Caco-2 (cell line): ENCODE data around the gene MYADML2. TPM values are rescaled to one million over a fixed set of nuclear protein-coding genes. Genes with fewer than 3 reads are reported as not detected.

Source experiments
- BruUV-seq: library from RNA; stranded (reverse); fragments of 400-500 nt; replicated peaks from 2 replicates; lab custom pipeline; 2021; lab: Mats Ljungman, UMichigan
- CTCF ChIA-PET: fragments of 300-600 bp; sonication (Branson Sonifier 250); formaldehyde crosslinking; loops from one replicate; lab custom pipeline; 2022; ENCODE audit warnings: antibody characterized with exemption; lab: Charles Lee
- POLR2A ChIA-PET: fragments of 300-600 bp; sonication (Branson Sonifier 250); formaldehyde crosslinking; loops from one replicate; lab custom pipeline; 2022; ENCODE audit warnings: antibody characterized with exemption; lab: Charles Lee
- DNase-seq, 2 experiments: peaks; one replicate each; pipeline versions ENCODE4 v3.0.0 to v3.0.0-alpha.2; 2020 to 2022
- H3K27me3 ChIP-seq: replicated peaks from 2 replicates; pipeline ENCODE4 v1.6.0; 2011; ENCODE audit warnings: low read length; ENCODE audit not compliant: control insufficient read depth, insufficient read depth
- H3K36me3 ChIP-seq: 2 replicates; pipeline ENCODE4 v1.5.1; 2011; ENCODE audit warnings: low read length; ENCODE audit not compliant: control insufficient read depth, insufficient read depth
- H3K4me1 ChIP-seq: fragments of 250-450 bp; sonication (Bioruptor Pico); 2 replicates; pipeline ENCODE4 v1.5.1; 2020; ENCODE audit warnings: mild to moderate bottlenecking
- H3K4me3 ChIP-seq: 2 replicates; pipeline ENCODE4 v1.5.1; 2011; ENCODE audit warnings: low read depth, mild to moderate bottlenecking, control low read depth, low read length
- H3K9me3 ChIP-seq: fragments of 250-450 bp; sonication (Bioruptor Pico); 2 replicates; pipeline ENCODE4 v1.5.1; 2020; ENCODE audit warnings: mild to moderate bottlenecking, moderate library complexity
- H3K27ac Mint-ChIP-seq: one replicate; pipeline ENCODE4 v1.8.0; 2022; ENCODE audit warnings: mixed read lengths; ENCODE audit not compliant: unreplicated experiment
- H3K27me3 Mint-ChIP-seq: one replicate; pipeline ENCODE4 v1.8.0; 2022; ENCODE audit warnings: mixed read lengths; ENCODE audit not compliant: insufficient read depth, unreplicated experiment
- H3K36me3 Mint-ChIP-seq: one replicate; pipeline ENCODE4 v1.8.0; 2022; ENCODE audit warnings: mild to moderate bottlenecking, mixed read lengths; ENCODE audit not compliant: insufficient read depth, unreplicated experiment
- H3K4me1 Mint-ChIP-seq: one replicate; pipeline ENCODE4 v1.8.0; 2022; ENCODE audit warnings: low read depth, mixed read lengths; ENCODE audit not compliant: unreplicated experiment
- H3K4me3 Mint-ChIP-seq: one replicate; pipeline ENCODE4 v1.8.0; 2022; ENCODE audit warnings: mild to moderate bottlenecking, moderate library complexity, mixed read lengths; ENCODE audit not compliant: unreplicated experiment
- H3K9me3 Mint-ChIP-seq: one replicate; pipeline ENCODE4 v1.8.0; 2022; ENCODE audit warnings: mixed read lengths; ENCODE audit not compliant: unreplicated experiment
- CTCF ChIP-seq, 2 experiments: fragments of 200-600 bp in 1 of 2; IDR thresholded peaks; 1 replicate in 1 of 2; 2 replicates in 1 of 2; pipeline versions ENCODE4 v1.5.1 to v1.8.0; 2011 to 2022; ENCODE audit warnings: antibody characterized with exemption in 1 of 2, control low read depth in 1 of 2, inconsistent platforms in 1 of 2, low read depth in 1 of 2, low read length in 1 of 2, mild to moderate bottlenecking in 1 of 2, moderate library complexity in 1 of 2; ENCODE audit not compliant: insufficient read depth in 1 of 2, severe bottlenecking in 1 of 2, unreplicated experiment in 1 of 2
- intact Hi-C: fragments of 100-400 bp; cut with micrococcal nuclease; formaldehyde crosslinking; loops from one replicate; pipeline ENCODE4 v1.10.0; 2022; ENCODE audit not compliant: unreplicated experiment
- total RNA-seq: library from RNA; stranded (reverse); gene quantifications from 2 replicates; pipeline ENCODE4 v1.2.3, GENCODE V29; 2022

Gene MYADML2
- total RNA-seq, 1 experiment from 2014 or later: not detected

- ChIA-PET POLR2A (no interaction called here), CTCF (no interaction called here)
- Mint-ChIP-seq H3K27ac (no peak overlapping the region), H3K4me1 (peaks cover 7% of the 10 kb centered on the region), H3K4me3 (no peak overlapping the region), H3K27me3 (no peaks in the 10 kb centered on the region), H3K36me3 (peaks cover 87% of the 10 kb centered on the region), H3K9me3 (no peaks in the 10 kb centered on the region)
- intact Hi-C loops: no loop called here
- Histone ChIP-seq H3K4me1 (peaks cover 5% of the 10 kb centered on the region; the same call in 1 of the 2 replicates), H3K9me3 (no peaks in the 10 kb centered on the region), H3K36me3 (peaks cover 5% of the 10 kb centered on the region), H3K4me3 (no peak overlapping the region), H3K27me3 (no peaks in the 10 kb centered on the region)
- DNase-seq: no peak
- no TSS peak for BruUV-seq
- no peak for TF ChIP-seq CTCF (IDR thresholded peaks at IDR 0.05; ENCODE audit: insufficient read depth in 1 of 2, low read depth in 1 of 2, low read length in 1 of 2, severe bottlenecking in 1 of 2, unreplicated experiment in 1 of 2)
Observed at GRCh38 chr17:81898885-81899284, 48.1 kb downstream of the MYADML2 start.

- H3K27me3 Mint-ChIP-seq: no peaks in the 10 kb centered on the region
- no peak overlapping the region for H3K4me3 Mint-ChIP-seq
- intact Hi-C loops: no loop called here
- POLR2A ChIA-PET: interaction anchor here (1.6 kb wide), 1 partner anchor 12 kb away, joined by 5 read pairs; no protein-coding TSS in a partner anchor
- DNase-seq: no peak
- Histone ChIP-seq H3K36me3 (peaks cover 5% of the 10 kb centered on the region), H3K4me1 (peaks cover 5% of the 10 kb centered on the region; the same call in 1 of the 2 replicates), H3K27me3 (no peaks in the 10 kb centered on the region), H3K9me3 (no peaks in the 10 kb centered on the region), H3K4me3 (no peak overlapping the region)
- H3K36me3 Mint-ChIP-seq: peaks cover 87% of the 10 kb centered on the region
- BruUV-seq: no TSS peak
- H3K27ac Mint-ChIP-seq: no peak overlapping the region
- H3K4me1 Mint-ChIP-seq: peaks cover 7% of the 10 kb centered on the region
- no peak for TF ChIP-seq CTCF (IDR thresholded peaks at IDR 0.05; ENCODE audit: insufficient read depth in 1 of 2, low read depth in 1 of 2, low read length in 1 of 2, severe bottlenecking in 1 of 2, unreplicated experiment in 1 of 2)
- H3K9me3 Mint-ChIP-seq: no peaks in the 10 kb centered on the region
- CTCF ChIA-PET: no interaction called here
Observed at GRCh38 chr17:81898029-81898866, 48.8 kb downstream of the MYADML2 start.

- intact Hi-C loops: no loop called here
- H3K36me3 Mint-ChIP-seq: peaks cover 89% of the 10 kb centered on the region
Observed at GRCh38 chr17:81895400-81895799, 51.6 kb downstream of the MYADML2 start.

More at GRCh38 chr17:81895400-81895799, 51.6 kb downstream of the MYADML2 start:
- ChIA-PET CTCF (no interaction called here), POLR2A (no interaction called here)
- H3K9me3 ChIP-seq: no peaks in the 10 kb centered on the region
- peaks cover 6% of the 10 kb centered on the region; the same call in 1 of the 2 replicates for H3K4me1 ChIP-seq
- H3K27me3 ChIP-seq: no peaks in the 10 kb centered on the region
- no TSS peak for BruUV-seq
- no peak overlapping the region for H3K4me3 Mint-ChIP-seq
- TF ChIP-seq CTCF (IDR thresholded peaks at IDR 0.05; ENCODE audit: insufficient read depth in 1 of 2, low read depth in 1 of 2, low read length in 1 of 2, severe bottlenecking in 1 of 2, unreplicated experiment in 1 of 2): no peak
- no peak overlapping the region for H3K4me3 ChIP-seq
- H3K36me3 ChIP-seq: peaks cover 5% of the 10 kb centered on the region
- H3K4me1 Mint-ChIP-seq: no peaks in the 10 kb centered on the region
- H3K9me3 Mint-ChIP-seq: no peaks in the 10 kb centered on the region
- no peak overlapping the region for H3K27ac Mint-ChIP-seq
- no peaks in the 10 kb centered on the region for H3K27me3 Mint-ChIP-seq
- DNase-seq: no peak
